Measurements from ENCODE around the gene C2orf76. TPM values are rescaled to one million over a fixed set of nuclear protein-coding genes. Genes with fewer than 3 reads are reported as not detected.

The C2orf76 gene
- total and polyA plus RNA-seq, 2 experiments from 2014 or later, result 16.6 to 17.6 TPM

DNA sequence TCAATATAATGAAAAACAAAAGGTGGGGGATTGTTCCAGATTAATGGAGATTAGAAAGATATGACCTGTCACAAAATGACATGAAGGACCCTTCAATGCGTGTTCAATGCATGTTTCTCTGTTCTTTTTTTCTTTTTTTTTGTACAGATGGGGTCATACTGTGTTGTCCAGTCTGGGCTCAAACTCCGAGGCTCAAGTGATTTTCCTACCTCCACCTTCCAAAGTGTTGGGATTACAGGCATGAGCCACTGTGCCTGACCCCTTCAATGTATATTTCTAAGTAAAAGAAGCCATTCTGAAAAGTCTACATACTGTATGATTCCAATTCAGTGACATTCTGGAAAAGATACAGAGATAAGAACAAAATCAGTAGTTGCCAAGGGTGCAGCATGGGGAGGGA, 32.8 kb downstream of the C2orf76 start:
- H3K4me2 ChIP-seq, result no peak overlapping the region
- no peaks in the 10 kb centered on the region for H3K4me1 ChIP-seq (ENCODE audit: insufficient read depth)
- no peak overlapping the region for H2AFZ ChIP-seq
- H3K4me3 ChIP-seq, result no peak overlapping the region
- no peaks in the 10 kb centered on the region for H3K27me3 ChIP-seq
- no peaks in the 10 kb centered on the region for H3K9me2 ChIP-seq (replicated peaks; ENCODE audit: insufficient read depth)
- no peaks in the 10 kb centered on the region for H3K79me2 ChIP-seq
- WGBS (ENCODE audit: low lambda C conversion rate, missing lambda C conversion rate), result 100% methylated on average over 2 of the region's 2 CpGs
- no peaks in the 10 kb centered on the region for H3K36me3 ChIP-seq (replicated peaks; ENCODE audit: insufficient read depth, low read depth)
- H3K9me3 ChIP-seq (ENCODE audit: low read depth), result no peaks in the 10 kb centered on the region
- H3K27ac ChIP-seq, result no peak overlapping the region
- H4K20me1 ChIP-seq (ENCODE audit: insufficient read depth, poor library complexity, severe bottlenecking), result no peaks in the 10 kb centered on the region
- TF ChIP-seq EZH2 (IDR thresholded peaks at IDR 0.05; ENCODE audit: borderline replicate concordance) (no peak), EZH2phosphoT487 (IDR thresholded peaks at IDR 0.05; ENCODE audit: low read depth, severe bottlenecking, unreplicated experiment) (no peak)
- TF ChIP-seq, protein P1, sequence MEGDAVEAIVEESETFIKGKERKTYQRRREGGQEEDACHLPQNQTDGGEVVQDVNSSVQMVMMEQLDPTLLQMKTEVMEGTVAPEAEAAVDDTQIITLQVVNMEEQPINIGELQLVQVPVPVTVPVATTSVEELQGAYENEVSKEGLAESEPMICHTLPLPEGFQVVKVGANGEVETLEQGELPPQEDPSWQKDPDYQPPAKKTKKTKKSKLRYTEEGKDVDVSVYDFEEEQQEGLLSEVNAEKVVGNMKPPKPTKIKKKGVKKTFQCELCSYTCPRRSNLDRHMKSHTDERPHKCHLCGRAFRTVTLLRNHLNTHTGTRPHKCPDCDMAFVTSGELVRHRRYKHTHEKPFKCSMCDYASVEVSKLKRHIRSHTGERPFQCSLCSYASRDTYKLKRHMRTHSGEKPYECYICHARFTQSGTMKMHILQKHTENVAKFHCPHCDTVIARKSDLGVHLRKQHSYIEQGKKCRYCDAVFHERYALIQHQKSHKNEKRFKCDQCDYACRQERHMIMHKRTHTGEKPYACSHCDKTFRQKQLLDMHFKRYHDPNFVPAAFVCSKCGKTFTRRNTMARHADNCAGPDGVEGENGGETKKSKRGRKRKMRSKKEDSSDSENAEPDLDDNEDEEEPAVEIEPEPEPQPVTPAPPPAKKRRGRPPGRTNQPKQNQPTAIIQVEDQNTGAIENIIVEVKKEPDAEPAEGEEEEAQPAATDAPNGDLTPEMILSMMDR (IDR thresholded peaks at IDR 0.05; ENCODE audit: poor library complexity), result no peak
- DNase-seq (ENCODE audit: low spot score), result no peak

DNA sequence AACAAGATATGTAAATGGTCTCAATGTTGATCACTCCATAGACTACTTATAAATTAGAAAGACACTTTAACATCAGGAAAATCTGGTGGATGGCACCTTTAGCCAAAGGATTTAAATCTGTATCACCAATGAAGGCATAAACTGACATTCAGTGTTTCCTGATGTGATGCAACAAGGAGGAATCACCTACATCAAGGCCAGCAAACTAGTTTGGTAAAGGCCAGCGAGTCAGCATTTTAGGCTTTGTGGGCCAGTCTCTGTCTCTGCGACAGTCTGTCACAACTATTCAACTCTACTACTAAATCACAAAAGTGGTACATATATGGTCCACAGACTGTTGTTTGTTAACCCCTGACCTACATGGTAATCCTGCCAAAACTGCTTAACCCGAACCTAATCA, 33.3 kb downstream of the C2orf76 start:
- H3K4me1 ChIP-seq (ENCODE audit: insufficient read depth), result no peaks in the 10 kb centered on the region
- no peaks in the 10 kb centered on the region for H3K36me3 ChIP-seq (replicated peaks; ENCODE audit: insufficient read depth, low read depth)
- H3K4me2 ChIP-seq, result no peak overlapping the region
- H3K4me3 ChIP-seq, result no peak overlapping the region
- no peaks in the 10 kb centered on the region for H3K9me3 ChIP-seq (ENCODE audit: low read depth)
- H3K27me3 ChIP-seq, result no peaks in the 10 kb centered on the region
- no peaks in the 10 kb centered on the region for H4K20me1 ChIP-seq (ENCODE audit: insufficient read depth, poor library complexity, severe bottlenecking)
- TF ChIP-seq, protein P1 (IDR thresholded peaks at IDR 0.05; ENCODE audit: poor library complexity), result no peak
- TF ChIP-seq EZH2 (IDR thresholded peaks at IDR 0.05; ENCODE audit: borderline replicate concordance) (no peak), EZH2phosphoT487 (IDR thresholded peaks at IDR 0.05; ENCODE audit: low read depth, severe bottlenecking, unreplicated experiment) (no peak)
- no peak overlapping the region for H3K27ac ChIP-seq
- H3K79me2 ChIP-seq, result no peaks in the 10 kb centered on the region
- no peak overlapping the region for H2AFZ ChIP-seq
- WGBS (ENCODE audit: low lambda C conversion rate, missing lambda C conversion rate), result 89% methylated on average over 3 of the region's 3 CpGs
- DNase-seq (ENCODE audit: low spot score), result no peak
- no peaks in the 10 kb centered on the region for H3K9me2 ChIP-seq (replicated peaks; ENCODE audit: insufficient read depth)

DNA sequence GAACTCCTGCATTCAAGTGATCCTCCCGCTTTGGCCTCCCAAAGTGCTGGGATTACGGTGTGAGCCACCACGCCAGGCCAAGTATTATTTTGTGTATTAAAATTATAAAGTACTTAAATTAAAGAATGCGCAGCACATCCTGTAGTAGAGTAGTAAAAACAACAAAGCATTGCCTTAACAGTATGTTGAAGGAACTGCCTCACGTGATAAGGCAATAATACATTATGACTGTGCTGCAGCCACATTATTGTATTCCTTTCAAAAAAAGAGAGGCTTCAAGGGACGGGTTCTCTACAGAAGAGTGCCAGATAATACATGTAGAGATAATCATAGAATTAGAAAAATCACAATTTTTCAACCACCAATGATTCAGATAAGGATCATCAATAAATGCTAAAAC, 33.7 kb downstream of the C2orf76 start:
- no peak overlapping the region for H3K4me3 ChIP-seq
- H3K4me2 ChIP-seq, result no peak overlapping the region
- H3K4me1 ChIP-seq (ENCODE audit: insufficient read depth), result no peaks in the 10 kb centered on the region
- H3K9me3 ChIP-seq (ENCODE audit: low read depth), result no peaks in the 10 kb centered on the region
- DNase-seq (ENCODE audit: low spot score), result no peak
- H3K9me2 ChIP-seq (replicated peaks; ENCODE audit: insufficient read depth), result no peaks in the 10 kb centered on the region
- H3K79me2 ChIP-seq, result no peaks in the 10 kb centered on the region
- H3K27ac ChIP-seq, result no peak overlapping the region
- H2AFZ ChIP-seq, result no peak overlapping the region
- H4K20me1 ChIP-seq (ENCODE audit: insufficient read depth, poor library complexity, severe bottlenecking), result no peaks in the 10 kb centered on the region
- no peak for TF ChIP-seq EZH2phosphoT487 (IDR thresholded peaks at IDR 0.05; ENCODE audit: low read depth, severe bottlenecking, unreplicated experiment)
- TF ChIP-seq EZH2 (IDR thresholded peaks at IDR 0.05; ENCODE audit: borderline replicate concordance), result no peak
- TF ChIP-seq, protein P1 (IDR thresholded peaks at IDR 0.05; ENCODE audit: poor library complexity), result no peak
- 95% methylated on average over 6 of the region's 6 CpGs for WGBS (ENCODE audit: low lambda C conversion rate, missing lambda C conversion rate)
- H3K27me3 ChIP-seq, result no peaks in the 10 kb centered on the region
- H3K36me3 ChIP-seq (replicated peaks; ENCODE audit: insufficient read depth, low read depth), result no peaks in the 10 kb centered on the region

DNA sequence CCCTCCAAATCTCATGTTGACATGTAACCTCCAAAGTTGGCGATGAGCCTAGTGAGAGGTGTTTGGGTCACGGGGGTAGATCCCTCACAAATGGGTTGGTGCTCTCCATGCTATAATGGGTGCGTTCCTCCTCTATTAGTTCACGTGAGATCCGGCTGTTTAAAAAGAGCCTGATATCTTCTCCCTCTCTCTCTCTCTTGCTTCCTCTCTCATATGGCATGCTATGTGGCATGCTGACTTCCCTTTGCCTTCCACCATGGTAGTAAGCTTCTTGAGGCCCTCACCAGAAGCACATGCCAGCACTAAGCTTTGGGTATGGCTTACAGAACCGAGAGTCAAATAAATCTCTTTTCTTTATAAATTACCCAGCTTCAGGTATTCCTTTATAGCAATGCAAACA, 39.2 kb downstream of the C2orf76 start:
- no peak overlapping the region for H3K4me2 ChIP-seq
- TF ChIP-seq EZH2 (IDR thresholded peaks at IDR 0.05; ENCODE audit: borderline replicate concordance), result no peak
- TF ChIP-seq, protein P1 (IDR thresholded peaks at IDR 0.05; ENCODE audit: poor library complexity), result no peak
- no peak for TF ChIP-seq EZH2phosphoT487 (IDR thresholded peaks at IDR 0.05; ENCODE audit: low read depth, severe bottlenecking, unreplicated experiment)
- H4K20me1 ChIP-seq (ENCODE audit: insufficient read depth, poor library complexity, severe bottlenecking), result no peaks in the 10 kb centered on the region
- H3K4me1 ChIP-seq (ENCODE audit: insufficient read depth), result no peaks in the 10 kb centered on the region
- no peaks in the 10 kb centered on the region for H3K27me3 ChIP-seq
- no peaks in the 10 kb centered on the region for H3K9me3 ChIP-seq (ENCODE audit: low read depth)
- 97% methylated on average over 6 of the region's 6 CpGs for WGBS (ENCODE audit: low lambda C conversion rate, missing lambda C conversion rate)
- no peaks in the 10 kb centered on the region for H3K79me2 ChIP-seq
- H3K4me3 ChIP-seq, result no peak overlapping the region
- DNase-seq (ENCODE audit: low spot score), result no peak
- H3K9me2 ChIP-seq (replicated peaks; ENCODE audit: insufficient read depth), result no peaks in the 10 kb centered on the region
- no peak overlapping the region for H3K27ac ChIP-seq
- no peaks in the 10 kb centered on the region for H3K36me3 ChIP-seq (replicated peaks; ENCODE audit: insufficient read depth, low read depth)
- H2AFZ ChIP-seq, result no peak overlapping the region

All from hepatocyte (in vitro differentiated cells).